Activated naive CD8-positive, alpha-beta T cell treated with anti-CD3 and anti-CD28 coated beads, Interleukin-2, amount 10 ng/mL, durations not matched to agents 7 days and 5 days (primary cell): ENCODE data around the gene LRFN5. TPM values are rescaled to one million over a fixed set of nuclear protein-coding genes. Genes with fewer than 3 reads are reported as not detected.
"Not testable (repeated sequence)": the region's sequence is repeated elsewhere in the genome, so short reads cannot be mapped to it uniquely, and the experiment has no call there.

Source experiments
- ATAC-seq: fragments of 150-1000 bp; cut with Tn5 transposase; one replicate; pipeline ENCODE4 v1.10.0; 2021; ENCODE audit warnings: low read depth, moderate library complexity
- POLR2A ChIA-PET: fragments of 350-600 bp; sonication (Branson Sonifier 250); formaldehyde crosslinking; loops from one replicate; lab custom pipeline; 2021; ENCODE audit warnings: antibody characterized with exemption; lab: Charles Lee
- DNase-seq: peaks from one replicate; pipeline ENCODE4 v3.0.0; 2021
- H3K27ac Mint-ChIP-seq: one replicate; pipeline ENCODE4 v1.8.0; 2022; ENCODE audit warnings: mild to moderate bottlenecking, mixed read lengths
- H3K27me3 Mint-ChIP-seq: one replicate; pipeline ENCODE4 v1.8.0; 2022; ENCODE audit warnings: mild to moderate bottlenecking, moderate library complexity, mixed read lengths
- H3K36me3 Mint-ChIP-seq: one replicate; pipeline ENCODE4 v1.8.0; 2021; ENCODE audit warnings: mild to moderate bottlenecking, mixed read lengths
- H3K4me1 Mint-ChIP-seq: one replicate; pipeline ENCODE4 v1.8.0; 2021; ENCODE audit warnings: mixed read lengths
- H3K4me3 Mint-ChIP-seq: one replicate; pipeline ENCODE4 v1.8.0; 2022; ENCODE audit warnings: mild to moderate bottlenecking, moderate library complexity, mixed read lengths
- H3K9me3 Mint-ChIP-seq: one replicate; pipeline ENCODE4 v1.8.0; 2021; ENCODE audit warnings: mixed read lengths
- total RNA-seq, 2 experiments: library from RNA; stranded (reverse); gene quantifications; one replicate each; pipeline ENCODE4 v1.2.3, GENCODE V29; 2021

The LRFN5 gene
- total RNA-seq, 2 experiments from 2014 or later: not detected

DNA sequence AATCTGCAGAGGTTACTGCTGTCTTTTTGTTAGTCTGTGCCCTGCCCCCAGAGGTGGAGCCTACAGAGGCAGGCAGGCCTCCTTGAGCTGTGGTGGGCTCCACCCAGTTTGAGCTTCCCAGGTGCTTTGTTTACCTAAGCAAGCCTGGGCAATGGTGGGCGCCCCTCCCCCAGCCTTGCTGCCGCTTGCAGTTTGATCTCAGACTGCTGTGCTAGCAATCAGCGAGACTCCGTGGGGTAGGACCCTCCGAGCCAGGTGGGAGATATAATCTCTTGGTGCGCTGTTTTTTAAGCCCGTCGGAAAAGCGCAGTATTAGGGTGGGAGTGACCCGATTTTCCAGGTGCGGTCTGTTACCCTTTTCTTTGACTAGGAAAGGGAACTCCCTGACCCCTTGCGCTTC, 304.5 kb downstream of the LRFN5 start:
- H3K27me3 Mint-ChIP-seq, H3K4me1 Mint-ChIP-seq, H3K27ac Mint-ChIP-seq, DNase-seq, POLR2A ChIA-PET, H3K36me3 Mint-ChIP-seq, ATAC-seq, H3K4me3 Mint-ChIP-seq, H3K9me3 Mint-ChIP-seq: not testable (repeated sequence)

DNA sequence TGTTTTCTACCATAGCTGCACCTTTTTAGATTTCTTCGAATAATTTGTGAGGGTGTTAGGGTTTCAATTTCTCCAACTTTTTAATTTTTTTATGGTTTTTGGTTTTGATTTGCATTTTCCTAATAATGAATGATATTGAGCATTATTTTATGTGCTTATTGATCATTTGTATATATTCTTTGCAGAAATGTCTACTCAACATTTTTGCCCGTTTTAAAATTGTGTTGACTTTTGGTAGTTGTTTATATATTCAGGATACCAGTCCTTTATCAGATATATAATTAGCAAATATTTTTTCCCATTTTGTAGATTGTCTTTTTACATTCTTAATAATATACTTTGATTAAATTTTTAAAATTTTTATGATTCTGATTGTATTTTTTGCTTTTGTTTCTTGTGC, 306.7 kb downstream of the LRFN5 start:
- POLR2A ChIA-PET: no interaction called here
- H3K4me1 Mint-ChIP-seq: no peaks in the 10 kb centered on the region
- H3K27ac Mint-ChIP-seq: no peak overlapping the region
- H3K9me3 Mint-ChIP-seq: peaks cover 3% of the 10 kb centered on the region
- no peak for ATAC-seq
- DNase-seq: no peak
- no peaks in the 10 kb centered on the region for H3K36me3 Mint-ChIP-seq
- no peaks in the 10 kb centered on the region for H3K27me3 Mint-ChIP-seq
- H3K4me3 Mint-ChIP-seq: no peak overlapping the region

DNA sequence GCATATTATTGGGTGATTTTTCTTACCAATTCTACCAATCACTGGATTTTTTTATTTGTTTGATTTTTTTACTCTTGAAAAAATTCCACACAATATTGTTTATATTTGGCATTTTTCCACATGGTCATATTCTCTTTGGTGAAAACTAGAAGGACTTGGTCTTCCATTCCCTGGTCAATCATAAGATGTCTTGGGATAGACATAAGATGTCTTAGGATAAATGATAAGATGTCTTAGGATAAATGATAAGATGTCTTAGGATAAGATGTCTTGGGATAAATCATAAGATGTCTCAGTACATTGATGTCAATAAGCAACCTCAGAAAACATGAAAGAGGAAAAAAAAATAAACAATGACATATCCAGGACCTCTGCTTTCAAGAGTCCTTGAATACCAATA, 309.1 kb downstream of the LRFN5 start:
- peaks cover 2% of the 10 kb centered on the region for H3K9me3 Mint-ChIP-seq
- H3K4me3 Mint-ChIP-seq: no peak overlapping the region
- DNase-seq (no peak), ATAC-seq (no peak)
- POLR2A ChIA-PET: no interaction called here
- H3K27me3 Mint-ChIP-seq: no peaks in the 10 kb centered on the region
- no peaks in the 10 kb centered on the region for H3K4me1 Mint-ChIP-seq
- no peaks in the 10 kb centered on the region for H3K36me3 Mint-ChIP-seq
- no peak overlapping the region for H3K27ac Mint-ChIP-seq

DNA sequence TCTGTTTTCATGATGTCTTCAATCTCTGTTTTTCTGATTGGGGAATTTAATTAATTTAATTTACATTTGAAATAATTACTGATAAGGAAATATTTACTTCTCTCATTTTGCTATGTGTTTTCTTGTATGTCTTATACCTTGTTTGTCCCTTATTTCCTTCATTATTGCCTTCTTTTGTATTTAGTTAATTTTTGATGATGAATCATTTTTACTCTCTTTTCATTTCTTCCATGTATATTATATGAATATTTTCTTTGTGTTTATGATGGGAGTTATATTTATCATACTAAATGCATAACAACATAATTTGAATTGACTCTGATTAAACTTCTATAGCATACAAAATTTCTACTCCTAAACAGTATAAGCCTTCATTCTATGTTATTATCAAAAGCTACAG, 309.6 kb downstream of the LRFN5 start:
- DNase-seq (no peak), ATAC-seq (no peak)
- Mint-ChIP-seq H3K9me3 (peaks cover 2% of the 10 kb centered on the region), H3K36me3 (no peaks in the 10 kb centered on the region), H3K27ac (no peak overlapping the region), H3K27me3 (no peaks in the 10 kb centered on the region), H3K4me3 (no peak overlapping the region), H3K4me1 (no peaks in the 10 kb centered on the region)
- POLR2A ChIA-PET: no interaction called here

DNA sequence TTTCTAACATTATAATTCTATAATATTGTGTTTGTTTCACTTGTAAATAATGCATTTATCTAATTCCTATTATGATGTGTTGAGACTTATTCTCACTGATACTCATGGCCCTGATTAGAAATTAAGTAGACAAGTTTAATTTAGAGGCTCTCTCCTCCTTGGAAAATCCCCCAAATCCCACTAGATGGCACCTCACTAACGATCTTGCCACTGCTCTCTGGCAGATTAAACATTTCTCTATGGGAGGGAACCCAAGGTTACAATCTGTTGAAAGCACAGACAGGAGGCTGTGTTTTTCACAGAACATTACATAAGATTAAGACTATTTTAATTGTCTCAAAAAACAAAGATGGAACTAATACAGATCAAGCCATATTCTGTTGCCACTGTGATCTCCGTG, 318.7 kb downstream of the LRFN5 start:
- Mint-ChIP-seq H3K4me1 (no peaks in the 10 kb centered on the region), H3K27ac (no peak overlapping the region), H3K36me3 (no peaks in the 10 kb centered on the region), H3K4me3 (no peak overlapping the region), H3K9me3 (no peaks in the 10 kb centered on the region), H3K27me3 (no peaks in the 10 kb centered on the region)
- POLR2A ChIA-PET: no interaction called here
- no peak for ATAC-seq
- DNase-seq: no peak

DNA sequence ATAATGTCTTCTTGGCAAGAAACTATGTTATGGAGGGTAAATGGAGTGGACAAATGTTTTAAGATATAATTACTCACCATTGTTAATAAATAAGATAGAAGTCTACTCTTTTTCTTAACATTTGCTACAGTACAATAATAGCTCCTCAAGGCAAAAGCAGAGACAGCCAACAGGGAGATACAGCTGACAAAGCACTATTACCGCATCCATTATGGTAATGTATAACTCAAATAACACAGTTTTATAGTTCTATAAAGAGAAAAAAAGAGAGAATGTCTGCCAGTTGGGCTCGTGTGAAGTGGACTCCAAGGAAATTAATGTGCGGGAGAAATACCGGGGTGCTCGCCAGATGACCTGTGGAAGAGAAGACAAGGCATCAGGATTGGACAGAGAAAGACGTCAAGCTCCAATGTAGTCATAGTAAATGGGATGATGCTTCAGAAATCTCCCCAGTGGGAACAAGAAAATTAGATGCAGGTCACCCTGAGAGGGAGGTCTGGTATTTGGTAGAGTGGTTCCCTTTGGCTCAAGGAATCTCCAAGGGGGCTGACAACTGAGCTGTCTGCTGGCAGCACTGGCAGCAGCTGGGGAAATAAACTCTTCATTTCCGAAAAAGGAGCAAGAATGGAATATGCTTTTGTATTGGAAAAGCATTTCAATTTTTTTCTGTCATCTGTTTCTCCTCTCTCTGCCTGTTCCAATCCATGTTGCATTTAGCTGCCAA, 343.9 kb downstream of the LRFN5 start:
- POLR2A ChIA-PET: no interaction called here
- ATAC-seq (no peak), DNase-seq (no peak)
- H3K4me1 Mint-ChIP-seq: no peaks in the 10 kb centered on the region
- no peaks in the 10 kb centered on the region for H3K36me3 Mint-ChIP-seq
- H3K9me3 Mint-ChIP-seq: peaks cover 2% of the 10 kb centered on the region
- H3K4me3 Mint-ChIP-seq: no peak overlapping the region
- H3K27me3 Mint-ChIP-seq: no peaks in the 10 kb centered on the region
- no peak overlapping the region for H3K27ac Mint-ChIP-seq
